NOMO-1 treated with dmso at 0.1 percent for 144 hours (cell line): ENCODE data around the gene TRPC6.
"Not testable (repeated sequence)": the region's sequence is repeated elsewhere in the genome, so short reads cannot be mapped to it uniquely, and the experiment has no call there.

ENCODE experiments used
- DNase-seq: peaks from one replicate; lab custom pipeline; 2025; ENCODE audit not compliant: unreplicated experiment; lab: John Stamatoyannopoulos, UW

Gene TRPC6

DNA sequence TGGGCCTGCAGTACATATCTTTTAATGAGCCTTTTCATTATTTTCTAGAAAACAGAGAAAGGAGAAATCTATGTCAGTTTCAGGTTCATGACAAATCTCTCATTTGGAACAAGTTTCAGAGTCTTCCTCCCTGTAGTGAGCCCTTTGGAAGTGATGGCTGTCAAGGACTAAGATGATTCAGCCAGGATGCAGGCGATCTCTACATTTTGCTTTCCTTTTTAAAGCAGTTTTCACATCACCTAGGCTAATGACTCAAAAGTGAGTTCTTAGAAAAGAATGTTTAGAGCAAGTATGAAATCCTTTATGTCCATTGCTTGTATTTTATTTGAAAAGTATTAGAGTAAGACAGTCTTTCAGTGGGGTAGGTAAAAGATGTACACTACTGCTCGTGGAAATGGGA lies 130.1 kb downstream of the TRPC6 start:
- no peak for DNase-seq

DNA sequence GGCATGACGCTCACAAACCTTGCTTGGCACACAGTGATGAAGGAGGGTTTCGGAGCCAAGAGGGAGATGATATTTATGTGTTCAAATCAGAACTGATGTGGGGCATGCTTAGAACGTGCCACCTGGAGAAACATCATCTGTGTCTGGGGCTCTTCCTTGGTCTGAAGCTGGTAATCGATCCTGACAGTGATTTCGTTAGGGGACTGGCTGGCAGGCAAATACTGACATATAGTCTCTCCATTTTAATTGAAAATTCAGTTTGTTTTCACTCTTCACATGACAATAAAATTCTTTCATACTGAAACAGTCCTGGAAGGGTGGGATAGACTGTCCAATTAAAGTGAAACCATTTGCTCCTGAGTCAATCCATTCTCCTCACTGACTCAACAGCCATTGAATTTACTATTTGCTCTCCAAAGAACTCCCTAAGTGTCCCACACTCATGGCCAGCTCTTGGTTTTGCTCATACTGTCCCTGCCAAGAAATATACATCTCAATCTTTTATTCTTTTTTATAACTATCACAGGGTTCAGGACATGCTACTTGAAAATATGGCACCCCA lies 134.8 kb downstream of the TRPC6 start:
- DNase-seq: no peak

DNA sequence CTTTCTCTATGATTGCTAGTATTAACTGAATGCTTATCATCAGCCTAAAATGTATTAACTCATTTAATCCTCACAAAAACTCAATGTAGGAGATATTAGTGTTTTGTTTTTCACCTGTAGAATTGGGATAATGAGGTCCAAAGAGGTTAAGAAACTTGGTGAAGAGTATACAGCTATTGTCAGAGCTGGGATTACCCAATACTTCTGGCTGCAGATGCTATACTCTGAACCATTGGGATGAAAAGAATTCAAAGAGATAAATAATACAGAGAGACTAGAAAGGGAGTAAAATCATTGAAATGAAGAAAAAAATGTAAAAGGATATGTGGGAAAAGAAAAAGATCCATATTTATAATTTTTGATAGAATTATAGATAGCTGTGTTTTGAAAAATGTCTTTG lies 137.1 kb downstream of the TRPC6 start:
- no peak for DNase-seq

DNA sequence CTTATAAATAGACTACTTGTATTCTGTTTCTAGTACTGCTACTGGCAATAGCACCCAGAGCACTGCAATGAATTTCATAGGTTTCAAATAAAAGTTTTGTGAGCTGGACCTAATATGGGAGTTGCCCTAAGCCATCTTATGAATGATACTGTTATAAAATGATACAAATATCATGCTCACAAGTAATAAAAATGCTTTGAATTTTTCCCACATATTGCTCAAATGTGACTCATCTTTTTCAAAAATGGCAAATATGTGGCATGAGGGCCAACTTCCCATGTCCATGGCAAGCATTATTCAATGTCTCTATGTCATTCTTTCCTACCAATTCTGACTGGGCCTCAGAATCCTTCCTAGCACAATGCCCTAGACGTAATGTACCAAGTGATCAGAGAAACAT lies 137.6 kb downstream of the TRPC6 start:
- DNase-seq: no peak

DNA sequence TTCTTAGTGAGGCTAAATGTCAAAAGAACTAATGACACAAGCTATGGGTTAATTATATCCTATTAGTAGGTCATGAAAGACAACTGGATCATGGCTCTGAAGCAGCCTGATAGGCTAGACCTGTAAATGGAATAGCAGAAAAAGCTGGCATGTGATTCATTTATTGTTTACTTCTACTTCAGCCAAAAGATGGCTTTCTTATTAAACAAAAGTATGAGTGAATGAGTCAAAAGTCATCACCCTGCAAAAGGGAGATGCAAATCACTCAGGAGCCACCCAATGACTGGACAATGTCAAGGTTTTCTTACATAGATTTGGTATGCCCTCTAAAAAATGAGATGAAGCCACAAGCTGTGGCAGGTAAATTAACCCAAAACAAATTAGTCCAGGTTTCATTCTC lies 138.0 kb downstream of the TRPC6 start:
- no peak for DNase-seq

DNA sequence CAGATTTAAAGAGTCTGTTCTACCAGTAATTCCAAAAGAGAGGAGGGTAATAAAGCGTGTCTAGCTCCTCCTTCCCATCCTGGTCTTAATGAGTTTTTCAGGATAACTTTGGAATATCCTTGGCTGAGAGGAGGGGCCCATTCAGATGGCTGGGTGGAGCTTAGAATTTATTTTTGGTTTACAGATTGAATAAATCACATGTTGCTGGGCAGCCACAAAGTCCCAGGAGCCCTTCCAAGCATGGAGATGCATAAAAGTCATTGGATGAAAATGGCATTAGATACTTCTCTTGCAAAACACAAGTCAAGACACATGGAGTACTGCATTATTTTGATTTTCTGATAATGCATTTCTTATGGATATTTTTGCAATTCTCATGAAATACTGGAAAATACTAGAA lies 139.0 kb downstream of the TRPC6 start:
- no peak for DNase-seq

DNA sequence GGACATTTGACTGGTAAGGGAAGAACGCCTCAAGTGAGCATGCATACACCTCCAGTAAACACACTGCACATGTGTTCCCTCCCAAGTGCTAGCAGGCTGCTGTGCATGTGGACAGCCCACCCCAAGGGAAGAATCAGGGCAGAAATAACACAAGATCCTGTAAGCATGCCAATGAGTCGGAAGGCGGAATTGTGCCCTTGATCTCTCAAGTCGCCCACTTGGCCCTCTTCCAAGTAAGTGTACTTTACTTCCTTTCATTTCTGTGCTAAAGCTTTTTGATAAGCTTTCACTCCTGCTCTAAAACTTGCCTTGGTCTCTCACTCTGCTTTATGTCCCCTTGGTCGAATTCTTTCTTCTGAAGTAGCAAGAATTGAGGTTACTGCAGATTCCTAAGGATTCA lies 139.6 kb downstream of the TRPC6 start:
- DNase-seq: no peak

DNA sequence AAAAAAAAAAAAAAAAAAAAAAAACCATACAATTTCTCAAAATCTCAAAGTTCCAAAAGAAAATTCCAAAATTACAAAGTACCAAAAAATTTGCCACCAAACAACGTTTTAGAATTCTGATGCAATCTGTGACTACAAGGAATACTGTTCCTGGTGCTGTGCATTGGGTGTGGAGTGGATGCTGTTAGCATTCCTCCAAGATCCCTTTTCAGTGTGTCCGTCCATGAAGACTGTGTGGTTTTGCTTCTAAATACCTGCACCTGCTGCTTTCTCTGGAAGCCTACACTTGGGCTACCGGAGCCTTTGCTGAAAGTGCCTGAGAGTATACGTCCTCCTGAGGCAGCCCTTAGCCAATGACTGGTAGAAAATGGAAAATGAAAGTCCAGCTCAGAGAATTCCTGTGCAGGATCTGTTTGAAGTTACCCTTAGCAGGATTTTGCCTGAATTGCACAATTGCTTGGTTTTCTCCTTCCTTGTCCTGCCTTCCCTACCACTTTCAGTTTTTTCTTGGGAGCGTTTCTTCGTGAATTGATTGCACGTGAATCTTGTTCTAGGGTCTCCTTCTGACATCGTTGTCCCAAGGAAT lies 140.8 kb downstream of the TRPC6 start:
- no peak for DNase-seq

DNA sequence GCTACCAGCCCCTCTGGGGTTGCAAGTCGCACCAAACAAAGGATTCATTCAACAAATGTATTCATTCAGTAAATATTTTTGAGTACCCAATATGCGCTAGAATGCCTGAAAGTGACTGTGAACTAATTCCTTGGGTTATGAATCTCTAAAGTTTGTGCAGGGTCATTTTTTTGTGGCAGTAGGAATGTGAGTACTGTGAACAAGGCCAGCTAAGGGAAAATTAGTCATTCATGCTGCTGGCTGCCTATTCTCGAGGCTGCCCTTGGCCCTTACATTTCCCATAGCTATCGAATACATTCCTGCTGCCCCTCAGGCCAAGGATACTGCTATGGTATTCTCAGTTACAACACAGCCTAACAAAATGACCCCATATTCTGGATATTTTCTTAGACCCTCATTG lies 141.6 kb downstream of the TRPC6 start:
- DNase-seq: no peak

DNA sequence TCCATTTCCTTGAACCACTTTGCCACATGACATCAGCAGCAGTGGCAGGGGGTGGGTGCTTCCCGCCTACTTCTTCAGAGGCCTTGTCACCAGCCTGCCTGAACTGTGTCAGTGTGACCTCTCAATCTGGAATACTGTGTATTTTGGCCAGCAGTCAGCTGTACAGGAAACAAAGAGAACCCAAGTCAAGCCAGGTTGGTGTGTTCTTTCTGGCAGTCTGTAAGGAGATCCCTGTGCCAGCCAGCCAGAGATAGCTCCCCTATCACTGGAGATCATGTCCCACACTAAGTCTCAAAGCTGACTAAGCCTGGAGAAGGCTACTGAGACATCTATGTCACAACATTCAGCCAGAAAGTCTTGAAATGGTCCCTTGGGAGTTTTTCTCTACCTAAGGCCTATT lies 142.1 kb downstream of the TRPC6 start:
- DNase-seq: no peak

DNA sequence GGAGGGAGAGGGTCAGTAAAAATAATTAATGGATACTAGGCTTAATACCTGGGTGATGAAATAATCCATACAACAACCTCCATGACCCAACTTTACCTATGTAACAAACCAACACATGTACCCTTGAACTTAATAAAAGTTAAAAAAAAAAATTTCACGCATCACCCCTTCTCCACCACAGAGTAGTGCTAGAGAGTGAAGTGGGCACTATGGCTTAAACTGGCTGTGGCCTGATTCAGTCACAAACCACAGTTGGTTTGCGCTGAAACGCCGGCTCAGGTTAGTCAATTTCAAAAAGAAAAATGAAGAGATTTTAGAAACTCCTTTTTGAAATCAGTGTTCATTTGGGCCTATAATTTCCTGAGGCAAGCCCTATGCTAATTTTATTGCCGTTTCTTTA lies 144.3 kb downstream of the TRPC6 start:
- DNase-seq: no peak

DNA sequence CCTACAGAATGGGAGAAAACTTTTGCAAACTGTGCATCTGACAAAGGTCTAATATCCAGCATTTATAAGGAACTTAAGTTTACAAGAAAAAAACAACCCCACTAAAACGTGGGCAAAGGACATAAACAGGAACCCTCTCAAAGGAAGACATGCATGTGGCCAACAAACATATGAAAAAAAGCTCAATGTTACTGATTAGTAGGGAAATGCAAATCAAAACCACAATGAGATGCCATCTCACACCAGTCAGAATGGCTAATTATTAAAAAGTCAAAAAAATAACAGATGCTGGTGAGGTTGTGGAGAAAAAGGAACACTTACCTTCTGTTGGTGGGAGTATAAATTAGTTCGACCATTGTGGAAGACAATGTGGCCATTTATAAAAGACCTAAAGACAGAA lies 145.1 kb downstream of the TRPC6 start:
- DNase-seq: not testable (repeated sequence)

DNA sequence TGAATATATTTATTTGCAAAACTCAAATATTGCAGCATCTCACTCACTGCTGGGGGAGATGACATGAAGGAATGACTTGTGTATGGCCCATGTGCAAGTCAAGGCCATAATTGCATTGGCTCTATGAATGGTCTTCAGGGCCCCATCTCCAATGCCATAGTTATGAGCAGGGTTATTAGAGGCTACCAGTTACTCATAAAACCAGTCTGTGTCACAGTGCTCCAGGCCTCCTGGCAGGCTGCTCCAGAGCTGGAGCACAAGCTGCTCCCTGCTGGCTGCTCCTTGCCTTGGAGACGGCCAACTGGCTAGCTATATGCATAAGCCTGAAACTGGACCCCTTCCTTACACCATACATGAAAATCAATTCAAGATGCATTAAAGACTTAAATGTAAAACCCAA lies 145.7 kb downstream of the TRPC6 start:
- DNase-seq: no peak

DNA sequence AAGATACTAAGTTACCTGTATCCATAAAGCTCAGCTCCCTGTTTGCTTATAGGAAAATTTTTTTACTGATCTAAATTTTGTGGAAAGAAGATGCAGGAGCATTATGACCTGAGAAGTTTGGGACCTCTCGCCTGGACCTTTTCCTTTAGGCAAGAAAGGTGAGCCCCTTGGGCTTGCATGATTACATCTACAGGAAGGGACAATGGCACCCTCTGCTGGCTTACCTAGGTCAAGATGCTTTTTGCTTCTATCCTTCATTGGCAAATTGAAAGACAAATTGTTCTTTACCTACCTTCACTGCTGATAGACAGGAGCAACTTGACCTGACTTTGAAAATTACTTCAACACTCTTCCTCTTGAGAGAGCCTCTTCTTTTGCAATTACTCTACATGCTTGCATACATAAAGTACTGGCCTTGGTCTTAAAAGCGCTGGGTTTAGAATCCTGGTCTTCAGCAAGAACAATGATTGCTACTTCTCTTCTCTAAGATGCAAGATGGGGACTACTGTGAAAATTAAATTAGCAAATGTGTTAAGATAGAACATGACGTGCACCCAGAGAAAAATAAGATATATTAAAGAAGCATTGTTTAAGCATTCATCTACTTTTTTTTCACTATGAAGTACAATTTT lies 147.2 kb downstream of the TRPC6 start:
- DNase-seq: no peak

DNA sequence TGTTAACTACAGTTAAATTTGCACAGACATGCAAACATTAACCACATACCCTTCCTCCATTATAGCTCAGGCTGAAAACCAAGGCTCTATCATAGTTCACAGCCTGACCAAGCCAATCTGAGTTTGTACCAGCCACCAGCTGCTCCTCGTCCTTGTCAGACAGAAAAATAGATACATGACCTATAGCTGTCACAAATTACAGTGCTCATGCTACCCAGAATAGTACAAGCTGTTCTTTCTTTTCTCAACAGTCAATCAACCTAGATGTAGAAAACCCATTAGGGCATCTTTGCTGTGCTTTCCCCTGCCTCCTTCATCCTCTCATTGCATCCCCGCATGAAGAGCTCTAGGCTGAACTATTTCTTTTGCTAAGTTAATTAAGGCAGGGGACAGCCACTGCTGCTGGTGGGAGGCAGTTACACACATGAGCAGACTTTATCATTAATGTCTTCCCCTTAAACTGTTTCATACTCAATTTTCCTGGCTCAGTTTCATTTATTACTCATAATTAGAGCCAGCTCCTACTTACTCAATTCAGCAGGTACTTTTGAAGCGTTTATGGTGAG lies 148.3 kb downstream of the TRPC6 start:
- DNase-seq: no peak

DNA sequence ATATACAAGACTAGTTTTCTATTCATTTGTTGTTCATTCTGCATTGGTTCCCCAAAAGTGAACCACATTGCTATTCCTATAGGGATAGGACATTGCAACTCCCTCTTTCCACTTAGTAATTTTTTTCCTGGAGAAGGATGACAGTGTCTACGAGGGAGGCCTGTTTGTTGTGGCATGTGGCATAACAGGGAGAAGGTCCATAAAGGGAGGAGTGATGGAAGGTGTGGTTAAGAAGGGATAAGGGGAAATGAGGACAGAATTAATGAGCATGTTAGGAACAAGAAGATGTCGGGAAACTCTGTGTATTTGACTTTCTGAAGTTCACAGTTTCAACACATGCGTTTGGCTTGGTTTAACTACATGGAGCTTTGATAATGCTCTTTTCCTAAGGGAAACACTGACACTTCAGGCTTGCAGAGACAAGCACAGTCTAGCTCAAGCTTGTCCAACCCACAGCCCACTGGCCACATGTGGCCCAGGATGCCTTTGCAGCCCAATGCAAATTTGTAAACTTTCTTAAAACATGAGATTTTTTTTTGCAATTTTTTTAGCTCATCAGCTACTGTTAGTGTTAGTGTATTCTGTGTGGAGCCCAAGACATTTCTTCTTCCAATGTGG lies 149.7 kb downstream of the TRPC6 start:
- DNase-seq: no peak

DNA sequence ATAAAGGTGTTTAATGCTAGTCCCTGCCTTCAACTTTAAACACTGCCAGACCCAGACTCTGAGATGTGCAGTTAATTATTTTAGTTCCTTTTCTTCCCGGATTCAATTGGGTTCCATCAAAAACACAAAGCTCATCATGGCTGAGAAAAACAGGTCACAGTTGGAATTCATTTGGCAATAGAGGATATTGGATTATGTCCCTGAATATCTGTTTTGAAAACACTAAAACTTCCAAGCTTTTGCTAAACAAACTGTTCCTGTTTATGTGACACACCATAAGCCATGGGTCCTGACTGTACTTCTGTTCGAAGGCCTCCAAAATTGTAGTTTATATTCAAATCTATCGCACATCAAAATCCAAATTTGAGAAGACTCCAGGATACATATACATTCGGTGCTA lies 150.7 kb downstream of the TRPC6 start:
- DNase-seq: no peak

DNA sequence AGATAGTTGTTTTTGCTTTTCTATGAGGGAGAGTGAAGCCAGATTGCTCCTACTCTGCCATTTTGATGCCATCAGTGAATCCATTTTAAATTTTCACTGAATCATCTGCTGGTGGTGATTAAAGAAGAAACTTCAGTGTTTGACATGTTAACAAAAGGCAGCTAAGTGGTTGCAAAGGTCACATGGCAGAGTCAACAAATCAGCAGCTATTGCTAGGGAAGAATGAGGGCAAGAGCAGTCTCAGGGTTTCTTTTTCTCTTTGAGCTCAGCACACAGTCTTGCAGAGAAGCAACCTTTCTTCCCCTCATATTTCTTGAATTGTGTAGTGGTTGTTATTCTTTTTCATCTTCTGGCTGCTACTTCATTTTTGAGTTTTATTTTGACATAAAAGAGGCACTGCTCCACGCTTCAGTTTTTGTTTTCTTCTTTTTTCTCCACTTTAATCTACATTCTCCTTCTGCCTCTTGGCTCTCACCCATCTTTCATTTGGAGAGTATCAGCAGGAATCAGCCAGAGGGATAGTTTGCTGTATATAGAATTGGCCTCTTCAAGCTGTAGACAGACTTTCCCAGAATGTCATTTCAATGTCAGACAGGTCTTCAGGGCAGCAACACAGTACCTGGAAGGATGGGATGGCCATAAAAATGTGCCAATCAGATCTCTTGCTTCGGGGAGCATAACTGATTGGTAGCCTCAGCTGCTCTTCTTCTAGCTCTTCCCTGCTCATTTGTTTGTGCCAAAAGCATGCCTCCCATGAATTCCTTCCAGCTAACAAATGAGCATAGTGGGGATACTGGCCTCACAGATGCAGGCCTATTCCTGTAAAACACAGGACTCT lies 153.9 kb downstream of the TRPC6 start:
- no peak for DNase-seq

DNA sequence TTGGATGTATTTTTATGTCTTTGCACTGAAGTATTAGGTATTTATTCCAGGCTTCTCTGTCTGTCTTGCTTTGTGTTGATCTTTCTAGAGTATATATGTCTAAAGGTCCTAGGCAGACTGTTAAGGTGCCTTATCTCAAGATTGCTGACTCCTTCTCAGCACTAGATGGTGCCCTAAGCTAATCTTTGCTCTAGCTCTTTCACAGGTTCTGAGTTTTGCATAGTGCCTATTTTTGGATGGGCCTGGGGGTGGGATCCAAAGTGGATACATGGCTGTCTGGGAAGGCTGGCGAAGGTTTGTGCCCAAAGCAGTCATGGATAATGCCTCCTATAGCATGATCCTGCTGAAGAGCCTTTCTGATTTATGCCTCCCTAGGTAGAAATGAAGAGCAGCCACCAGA lies 154.9 kb downstream of the TRPC6 start:
- DNase-seq: no peak

DNA sequence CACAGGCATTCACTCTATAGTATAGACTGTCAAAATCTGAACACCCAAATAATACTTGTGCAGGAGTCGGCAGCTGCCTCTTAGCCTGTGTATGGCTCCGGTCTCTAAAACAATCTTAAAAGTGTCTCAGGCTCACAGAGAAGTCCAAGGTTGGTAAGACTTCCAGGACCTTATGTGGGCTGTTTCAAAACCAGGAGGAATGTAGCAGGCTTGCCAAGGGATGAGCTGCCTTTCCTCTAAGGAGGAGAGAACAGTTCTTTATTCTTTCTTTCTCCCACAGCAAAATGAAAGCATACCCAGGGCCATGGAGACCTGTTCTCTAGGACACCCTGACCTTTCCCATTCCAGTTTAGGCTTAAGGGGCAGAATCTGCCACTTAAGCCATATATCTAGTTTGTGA lies 176.5 kb downstream of the TRPC6 start:
- no peak for DNase-seq
